Measurements from ENCODE around the gene RFX3. TPM values are rescaled to one million over a fixed set of nuclear protein-coding genes. Genes with fewer than 3 reads are reported as not detected.
A peak's percentile ranks its signal among the peaks of the same experiment; 100 is the strongest.

The RFX3 gene
- total RNA-seq (2014; rRNA removed) = 2.3 and 4.5 TPM in 2 replicates
- Bru-seq, nascent RNA = percentile 58 among the genes with signal in this experiment
- percentile 46 among the genes with signal in this experiment for BruChase-seq, experiment 1, labeled RNA remaining after a 6-hour chase
- percentile 58 among the genes with signal in this experiment for BruChase-seq, experiment 2, labeled RNA remaining after a 2-hour chase
- long read RNA-seq, partial matches to known transcripts = 0 of 3 reads
- long read RNA-seq, other reads (novel, unspliced or antisense) = 3 of 3 reads

DNA sequence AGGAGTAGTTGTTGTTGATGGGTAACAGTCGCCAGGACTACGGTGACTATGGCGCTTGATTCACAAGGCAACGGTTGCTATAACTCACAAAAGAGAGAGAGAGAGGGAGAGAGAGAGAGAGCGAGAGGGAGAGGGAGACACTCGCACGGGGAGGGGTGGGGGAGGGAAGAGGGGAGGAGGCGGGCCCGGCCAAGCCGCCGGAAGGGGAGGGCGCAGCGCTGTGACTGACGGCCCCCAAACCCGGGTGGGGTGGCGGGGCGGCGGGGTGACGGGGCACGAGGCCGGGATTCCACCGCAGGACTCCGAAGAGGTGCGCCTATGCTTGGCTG, at the start of gene RFX3:
Gene RFX3, minus strand, starts transcription at position 166 of the 329 bp plus-strand sequence. CDS start 130,413 bp downstream, outside the sequence.
- BruUV-seq (replicated peaks) = no TSS peak
- H3K9me2 ChIP-seq (replicated peaks; ENCODE audit: low read length) = no peaks in the 10 kb centered on the region
- no peaks in the 10 kb centered on the region for H3F3A ChIP-seq (ENCODE audit: low read length, unreplicated experiment)
- ATAC-seq (peak; percentile 66), DNase-seq (peak; percentile 79)
- H3K9me3 ChIP-seq (ENCODE audit: low read length) = no peaks in the 10 kb centered on the region
- peak within 1 kb of the TSS; percentile 82 for H3K4me3 ChIP-seq (ENCODE audit: low read length)
- H3K27ac ChIP-seq (ENCODE audit: low read length) = peak within 1 kb of the TSS; percentile 100
- POLR2A ChIA-PET (ENCODE audit: unreplicated experiment) = interaction anchor here (0.6 to 1.2 kb wide), 4 partner anchors 8 to 812 kb away, joined by 3 to 6 read pairs (median 4); no protein-coding TSS in a partner anchor
- no peaks in the 10 kb centered on the region for H3K36me3 ChIP-seq (ENCODE audit: low read depth, low read length)
- no peaks in the 10 kb centered on the region for H3K27me3 ChIP-seq (ENCODE audit: low read length)
- intact Hi-C loops (cut with micrococcal nuclease) = loop anchor here (5.0 to 10.0 kb wide), 4 partner anchors 209 to 852 kb away; partner anchors contain the start of gene PUM3
- peaks cover 57% of the 10 kb centered on the region for H3K79me2 ChIP-seq (ENCODE audit: low read length)
- no peaks in the 10 kb centered on the region for H4K20me1 ChIP-seq (ENCODE audit: low read length)
- TF ChIP-seq, protein P1, sequence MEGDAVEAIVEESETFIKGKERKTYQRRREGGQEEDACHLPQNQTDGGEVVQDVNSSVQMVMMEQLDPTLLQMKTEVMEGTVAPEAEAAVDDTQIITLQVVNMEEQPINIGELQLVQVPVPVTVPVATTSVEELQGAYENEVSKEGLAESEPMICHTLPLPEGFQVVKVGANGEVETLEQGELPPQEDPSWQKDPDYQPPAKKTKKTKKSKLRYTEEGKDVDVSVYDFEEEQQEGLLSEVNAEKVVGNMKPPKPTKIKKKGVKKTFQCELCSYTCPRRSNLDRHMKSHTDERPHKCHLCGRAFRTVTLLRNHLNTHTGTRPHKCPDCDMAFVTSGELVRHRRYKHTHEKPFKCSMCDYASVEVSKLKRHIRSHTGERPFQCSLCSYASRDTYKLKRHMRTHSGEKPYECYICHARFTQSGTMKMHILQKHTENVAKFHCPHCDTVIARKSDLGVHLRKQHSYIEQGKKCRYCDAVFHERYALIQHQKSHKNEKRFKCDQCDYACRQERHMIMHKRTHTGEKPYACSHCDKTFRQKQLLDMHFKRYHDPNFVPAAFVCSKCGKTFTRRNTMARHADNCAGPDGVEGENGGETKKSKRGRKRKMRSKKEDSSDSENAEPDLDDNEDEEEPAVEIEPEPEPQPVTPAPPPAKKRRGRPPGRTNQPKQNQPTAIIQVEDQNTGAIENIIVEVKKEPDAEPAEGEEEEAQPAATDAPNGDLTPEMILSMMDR (conservative IDR thresholded peaks at IDR 0.05; ENCODE audit: low read depth, low read length) = no peak
- TF ChIP-seq EZH2 (IDR thresholded peaks at IDR 0.05; ENCODE audit: low read length, unreplicated experiment) = no peak
- no peak for TF ChIP-seq EZH2phosphoT487 (IDR thresholded peaks at IDR 0.05; ENCODE audit: borderline replicate concordance, low read length)
- peak within 1 kb of the TSS; percentile 100 for H3K9ac ChIP-seq (ENCODE audit: low read length)
- peak within 1 kb of the TSS; percentile 95 for H2AFZ ChIP-seq (ENCODE audit: low read length)
- CTCF ChIA-PET = no interaction called here
- peak within 1 kb of the TSS; percentile 88 for H3K4me2 ChIP-seq (ENCODE audit: low read length)
- H3K4me1 ChIP-seq (ENCODE audit: insufficient read depth, low read length) = peaks cover 11% of the 10 kb centered on the region; the same call in 1 of the 2 replicates

DNA sequence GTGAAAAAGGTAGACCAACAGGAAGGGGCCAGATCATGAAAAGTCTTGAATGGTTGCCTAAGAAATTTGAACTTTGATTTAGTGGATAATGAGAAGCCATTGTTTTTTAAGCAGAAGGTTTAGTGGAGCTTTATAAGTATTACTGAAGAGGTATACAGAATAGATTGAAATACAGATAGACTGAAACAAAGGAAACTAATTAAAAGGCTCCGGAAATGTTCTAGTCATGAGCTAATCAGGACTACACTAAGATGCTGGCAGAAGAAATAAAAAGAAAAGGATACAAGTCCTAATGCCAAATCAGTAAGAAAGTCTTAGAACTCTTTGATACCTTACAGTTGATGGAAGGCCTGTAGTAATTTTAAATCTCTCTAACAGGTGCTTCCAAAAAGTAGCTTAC, 45.7 kb upstream of the RFX3 start:
- H3K4me2 ChIP-seq (ENCODE audit: low read length) = no peak overlapping the region
- H2AFZ ChIP-seq (ENCODE audit: low read length) = no peak overlapping the region
- intact Hi-C loops (cut with micrococcal nuclease) = no loop called here
- H3K9ac ChIP-seq (ENCODE audit: low read length) = no peak overlapping the region
- no peaks in the 10 kb centered on the region for H3K4me1 ChIP-seq (ENCODE audit: insufficient read depth, low read length)
- ATAC-seq (no peak), DNase-seq (no peak)
- ChIA-PET CTCF (no interaction called here), POLR2A (ENCODE audit: unreplicated experiment) (no interaction called here)
- no peaks in the 10 kb centered on the region for H3F3A ChIP-seq (ENCODE audit: low read length, unreplicated experiment)
- no peak overlapping the region for H3K27ac ChIP-seq (ENCODE audit: low read length)
- H3K9me2 ChIP-seq (replicated peaks; ENCODE audit: low read length) = no peaks in the 10 kb centered on the region
- no TSS peak for BruUV-seq (replicated peaks)
- H3K27me3 ChIP-seq (ENCODE audit: low read length) = no peaks in the 10 kb centered on the region
- no peaks in the 10 kb centered on the region for H3K36me3 ChIP-seq (ENCODE audit: low read depth, low read length)
- TF ChIP-seq EZH2phosphoT487 (IDR thresholded peaks at IDR 0.05; ENCODE audit: borderline replicate concordance, low read length) = no peak
- TF ChIP-seq EZH2 (IDR thresholded peaks at IDR 0.05; ENCODE audit: low read length, unreplicated experiment) = no peak
- TF ChIP-seq, protein P1 (conservative IDR thresholded peaks at IDR 0.05; ENCODE audit: low read depth, low read length) = no peak
- no peaks in the 10 kb centered on the region for H3K9me3 ChIP-seq (ENCODE audit: low read length)
- H4K20me1 ChIP-seq (ENCODE audit: low read length) = no peaks in the 10 kb centered on the region
- no peak overlapping the region for H3K4me3 ChIP-seq (ENCODE audit: low read length)
- H3K79me2 ChIP-seq (ENCODE audit: low read length) = no peaks in the 10 kb centered on the region

DNA sequence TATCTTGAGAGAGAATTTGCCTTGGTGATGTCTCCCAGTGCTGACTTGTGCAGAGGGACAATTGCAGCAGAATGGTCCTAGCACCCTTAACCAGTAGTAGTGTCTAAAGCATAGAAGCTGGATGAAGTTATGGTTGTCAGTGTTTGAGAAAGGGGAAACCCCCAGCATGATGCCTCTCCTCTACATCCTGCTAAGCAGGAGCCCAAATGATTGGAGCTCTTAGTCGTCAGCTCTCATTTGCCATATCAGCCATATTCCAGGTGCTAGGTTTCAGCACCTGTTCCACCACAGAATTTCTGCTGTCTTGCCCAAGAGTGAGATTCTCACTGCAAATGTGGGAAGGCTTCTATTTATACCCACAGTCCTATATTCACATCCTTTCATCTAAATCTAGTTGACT, 43.7 kb upstream of the RFX3 start:
- Histone ChIP-seq H3K9me2 (replicated peaks; ENCODE audit: low read length) (no peaks in the 10 kb centered on the region), H3F3A (ENCODE audit: low read length, unreplicated experiment) (no peaks in the 10 kb centered on the region), H3K9ac (ENCODE audit: low read length) (no peak overlapping the region), H3K36me3 (ENCODE audit: low read depth, low read length) (no peaks in the 10 kb centered on the region), H3K79me2 (ENCODE audit: low read length) (no peaks in the 10 kb centered on the region), H4K20me1 (ENCODE audit: low read length) (no peaks in the 10 kb centered on the region), H3K27me3 (ENCODE audit: low read length) (no peaks in the 10 kb centered on the region), H3K4me3 (ENCODE audit: low read length) (no peak overlapping the region), H2AFZ (ENCODE audit: low read length) (no peak overlapping the region), H3K9me3 (ENCODE audit: low read length) (no peaks in the 10 kb centered on the region), H3K27ac (ENCODE audit: low read length) (no peak overlapping the region), H3K4me2 (ENCODE audit: low read length) (no peak overlapping the region), H3K4me1 (ENCODE audit: insufficient read depth, low read length) (no peaks in the 10 kb centered on the region)
- intact Hi-C loops (cut with micrococcal nuclease) = no loop called here
- no TSS peak for BruUV-seq (replicated peaks)
- ATAC-seq = no peak
- TF ChIP-seq, protein P1 (conservative IDR thresholded peaks at IDR 0.05; ENCODE audit: low read depth, low read length) = no peak
- TF ChIP-seq EZH2phosphoT487 (IDR thresholded peaks at IDR 0.05; ENCODE audit: borderline replicate concordance, low read length) = no peak
- TF ChIP-seq EZH2 (IDR thresholded peaks at IDR 0.05; ENCODE audit: low read length, unreplicated experiment) = no peak
- no peak for DNase-seq
- CTCF ChIA-PET = no interaction called here
- POLR2A ChIA-PET (ENCODE audit: unreplicated experiment) = no interaction called here
